ENCODE measurements around the gene FAXDC2.

DNA sequence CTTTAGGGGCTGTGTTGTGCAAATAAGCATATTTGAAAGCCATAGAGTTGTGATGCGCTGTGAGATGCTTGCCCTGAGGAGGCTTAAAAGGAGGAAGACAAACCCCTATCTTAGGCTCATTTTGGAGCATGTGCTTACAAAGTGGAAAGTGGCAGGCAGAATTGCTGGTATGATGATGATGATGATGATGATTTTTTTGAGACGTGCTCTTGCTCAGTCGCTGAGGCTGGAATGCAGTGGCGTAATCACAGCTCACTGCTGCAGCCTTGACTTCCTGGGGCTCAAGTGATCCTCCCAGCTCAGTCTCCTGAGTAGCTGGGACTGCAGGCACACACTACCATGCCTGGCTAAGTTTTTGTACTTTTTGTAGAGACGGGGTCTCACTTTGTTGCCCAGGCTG lies 9.7 kb upstream of the FAXDC2 start:
- TF ChIP-seq POLR2A (IDR thresholded peaks at IDR 0.05) (no peak), EP300 (IDR thresholded peaks at IDR 0.05) (no peak)
- TF ChIP-seq, protein P1, sequence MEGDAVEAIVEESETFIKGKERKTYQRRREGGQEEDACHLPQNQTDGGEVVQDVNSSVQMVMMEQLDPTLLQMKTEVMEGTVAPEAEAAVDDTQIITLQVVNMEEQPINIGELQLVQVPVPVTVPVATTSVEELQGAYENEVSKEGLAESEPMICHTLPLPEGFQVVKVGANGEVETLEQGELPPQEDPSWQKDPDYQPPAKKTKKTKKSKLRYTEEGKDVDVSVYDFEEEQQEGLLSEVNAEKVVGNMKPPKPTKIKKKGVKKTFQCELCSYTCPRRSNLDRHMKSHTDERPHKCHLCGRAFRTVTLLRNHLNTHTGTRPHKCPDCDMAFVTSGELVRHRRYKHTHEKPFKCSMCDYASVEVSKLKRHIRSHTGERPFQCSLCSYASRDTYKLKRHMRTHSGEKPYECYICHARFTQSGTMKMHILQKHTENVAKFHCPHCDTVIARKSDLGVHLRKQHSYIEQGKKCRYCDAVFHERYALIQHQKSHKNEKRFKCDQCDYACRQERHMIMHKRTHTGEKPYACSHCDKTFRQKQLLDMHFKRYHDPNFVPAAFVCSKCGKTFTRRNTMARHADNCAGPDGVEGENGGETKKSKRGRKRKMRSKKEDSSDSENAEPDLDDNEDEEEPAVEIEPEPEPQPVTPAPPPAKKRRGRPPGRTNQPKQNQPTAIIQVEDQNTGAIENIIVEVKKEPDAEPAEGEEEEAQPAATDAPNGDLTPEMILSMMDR (IDR thresholded peaks at IDR 0.05) = no peak

All from ovary (tissue), 3 donors.